ENCODE measurements around the gene SRRM3. TPM values are rescaled to one million over a fixed set of nuclear protein-coding genes. Genes with fewer than 3 reads are reported as not detected.

The SRRM3 gene
- total and polyA plus RNA-seq, 9 of the 15 experiments (the other 6 are each of a cell fraction or from before 2014, with no cell fraction given) = 0.04 to 0.91 (median 0.46) TPM; not detected in 2

DNA sequence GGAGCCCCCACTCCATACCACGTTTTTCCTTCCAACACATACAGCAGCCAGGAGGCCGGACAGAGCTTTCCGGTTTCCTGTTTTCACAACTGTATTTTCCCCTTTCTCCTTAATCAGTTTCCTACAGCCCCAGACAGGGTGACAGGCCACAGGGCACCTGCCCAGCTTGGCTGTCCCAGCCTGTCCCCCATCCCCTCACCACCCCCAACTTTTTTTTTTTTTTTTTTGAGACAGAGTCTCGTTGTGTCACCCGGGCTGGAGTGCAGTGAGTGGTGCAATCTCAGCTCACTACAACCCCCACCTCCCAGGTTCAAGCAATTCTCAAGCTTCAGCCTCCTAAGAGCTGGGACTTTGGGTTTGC, 90.5 kb downstream of the SRRM3 start (continued):
- TF ChIP-seq, protein P1, sequence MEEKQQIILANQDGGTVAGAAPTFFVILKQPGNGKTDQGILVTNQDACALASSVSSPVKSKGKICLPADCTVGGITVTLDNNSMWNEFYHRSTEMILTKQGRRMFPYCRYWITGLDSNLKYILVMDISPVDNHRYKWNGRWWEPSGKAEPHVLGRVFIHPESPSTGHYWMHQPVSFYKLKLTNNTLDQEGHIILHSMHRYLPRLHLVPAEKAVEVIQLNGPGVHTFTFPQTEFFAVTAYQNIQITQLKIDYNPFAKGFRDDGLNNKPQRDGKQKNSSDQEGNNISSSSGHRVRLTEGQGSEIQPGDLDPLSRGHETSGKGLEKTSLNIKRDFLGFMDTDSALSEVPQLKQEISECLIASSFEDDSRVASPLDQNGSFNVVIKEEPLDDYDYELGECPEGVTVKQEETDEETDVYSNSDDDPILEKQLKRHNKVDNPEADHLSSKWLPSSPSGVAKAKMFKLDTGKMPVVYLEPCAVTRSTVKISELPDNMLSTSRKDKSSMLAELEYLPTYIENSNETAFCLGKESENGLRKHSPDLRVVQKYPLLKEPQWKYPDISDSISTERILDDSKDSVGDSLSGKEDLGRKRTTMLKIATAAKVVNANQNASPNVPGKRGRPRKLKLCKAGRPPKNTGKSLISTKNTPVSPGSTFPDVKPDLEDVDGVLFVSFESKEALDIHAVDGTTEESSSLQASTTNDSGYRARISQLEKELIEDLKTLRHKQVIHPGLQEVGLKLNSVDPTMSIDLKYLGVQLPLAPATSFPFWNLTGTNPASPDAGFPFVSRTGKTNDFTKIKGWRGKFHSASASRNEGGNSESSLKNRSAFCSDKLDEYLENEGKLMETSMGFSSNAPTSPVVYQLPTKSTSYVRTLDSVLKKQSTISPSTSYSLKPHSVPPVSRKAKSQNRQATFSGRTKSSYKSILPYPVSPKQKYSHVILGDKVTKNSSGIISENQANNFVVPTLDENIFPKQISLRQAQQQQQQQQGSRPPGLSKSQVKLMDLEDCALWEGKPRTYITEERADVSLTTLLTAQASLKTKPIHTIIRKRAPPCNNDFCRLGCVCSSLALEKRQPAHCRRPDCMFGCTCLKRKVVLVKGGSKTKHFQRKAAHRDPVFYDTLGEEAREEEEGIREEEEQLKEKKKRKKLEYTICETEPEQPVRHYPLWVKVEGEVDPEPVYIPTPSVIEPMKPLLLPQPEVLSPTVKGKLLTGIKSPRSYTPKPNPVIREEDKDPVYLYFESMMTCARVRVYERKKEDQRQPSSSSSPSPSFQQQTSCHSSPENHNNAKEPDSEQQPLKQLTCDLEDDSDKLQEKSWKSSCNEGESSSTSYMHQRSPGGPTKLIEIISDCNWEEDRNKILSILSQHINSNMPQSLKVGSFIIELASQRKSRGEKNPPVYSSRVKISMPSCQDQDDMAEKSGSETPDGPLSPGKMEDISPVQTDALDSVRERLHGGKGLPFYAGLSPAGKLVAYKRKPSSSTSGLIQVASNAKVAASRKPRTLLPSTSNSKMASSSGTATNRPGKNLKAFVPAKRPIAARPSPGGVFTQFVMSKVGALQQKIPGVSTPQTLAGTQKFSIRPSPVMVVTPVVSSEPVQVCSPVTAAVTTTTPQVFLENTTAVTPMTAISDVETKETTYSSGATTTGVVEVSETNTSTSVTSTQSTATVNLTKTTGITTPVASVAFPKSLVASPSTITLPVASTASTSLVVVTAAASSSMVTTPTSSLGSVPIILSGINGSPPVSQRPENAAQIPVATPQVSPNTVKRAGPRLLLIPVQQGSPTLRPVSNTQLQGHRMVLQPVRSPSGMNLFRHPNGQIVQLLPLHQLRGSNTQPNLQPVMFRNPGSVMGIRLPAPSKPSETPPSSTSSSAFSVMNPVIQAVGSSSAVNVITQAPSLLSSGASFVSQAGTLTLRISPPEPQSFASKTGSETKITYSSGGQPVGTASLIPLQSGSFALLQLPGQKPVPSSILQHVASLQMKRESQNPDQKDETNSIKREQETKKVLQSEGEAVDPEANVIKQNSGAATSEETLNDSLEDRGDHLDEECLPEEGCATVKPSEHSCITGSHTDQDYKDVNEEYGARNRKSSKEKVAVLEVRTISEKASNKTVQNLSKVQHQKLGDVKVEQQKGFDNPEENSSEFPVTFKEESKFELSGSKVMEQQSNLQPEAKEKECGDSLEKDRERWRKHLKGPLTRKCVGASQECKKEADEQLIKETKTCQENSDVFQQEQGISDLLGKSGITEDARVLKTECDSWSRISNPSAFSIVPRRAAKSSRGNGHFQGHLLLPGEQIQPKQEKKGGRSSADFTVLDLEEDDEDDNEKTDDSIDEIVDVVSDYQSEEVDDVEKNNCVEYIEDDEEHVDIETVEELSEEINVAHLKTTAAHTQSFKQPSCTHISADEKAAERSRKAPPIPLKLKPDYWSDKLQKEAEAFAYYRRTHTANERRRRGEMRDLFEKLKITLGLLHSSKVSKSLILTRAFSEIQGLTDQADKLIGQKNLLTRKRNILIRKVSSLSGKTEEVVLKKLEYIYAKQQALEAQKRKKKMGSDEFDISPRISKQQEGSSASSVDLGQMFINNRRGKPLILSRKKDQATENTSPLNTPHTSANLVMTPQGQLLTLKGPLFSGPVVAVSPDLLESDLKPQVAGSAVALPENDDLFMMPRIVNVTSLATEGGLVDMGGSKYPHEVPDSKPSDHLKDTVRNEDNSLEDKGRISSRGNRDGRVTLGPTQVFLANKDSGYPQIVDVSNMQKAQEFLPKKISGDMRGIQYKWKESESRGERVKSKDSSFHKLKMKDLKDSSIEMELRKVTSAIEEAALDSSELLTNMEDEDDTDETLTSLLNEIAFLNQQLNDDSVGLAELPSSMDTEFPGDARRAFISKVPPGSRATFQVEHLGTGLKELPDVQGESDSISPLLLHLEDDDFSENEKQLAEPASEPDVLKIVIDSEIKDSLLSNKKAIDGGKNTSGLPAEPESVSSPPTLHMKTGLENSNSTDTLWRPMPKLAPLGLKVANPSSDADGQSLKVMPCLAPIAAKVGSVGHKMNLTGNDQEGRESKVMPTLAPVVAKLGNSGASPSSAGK (IDR thresholded peaks at IDR 0.05) = no peak
- TF ChIP-seq NFIX (CRISPR knock-in tag; IDR thresholded peaks at IDR 0.05; ENCODE audit: low read depth) = no peak
- peak; percentile 41; the same call in 1 of the 2 replicates for TF ChIP-seq GABPA (tag; conservative IDR thresholded peaks at IDR 0.05; ENCODE audit: low read depth)
- peak; percentile 41; the same call in 1 of the 2 replicates for TF ChIP-seq CEBPB (tag; IDR thresholded peaks at IDR 0.05)
- TF ChIP-seq, protein P2, sequence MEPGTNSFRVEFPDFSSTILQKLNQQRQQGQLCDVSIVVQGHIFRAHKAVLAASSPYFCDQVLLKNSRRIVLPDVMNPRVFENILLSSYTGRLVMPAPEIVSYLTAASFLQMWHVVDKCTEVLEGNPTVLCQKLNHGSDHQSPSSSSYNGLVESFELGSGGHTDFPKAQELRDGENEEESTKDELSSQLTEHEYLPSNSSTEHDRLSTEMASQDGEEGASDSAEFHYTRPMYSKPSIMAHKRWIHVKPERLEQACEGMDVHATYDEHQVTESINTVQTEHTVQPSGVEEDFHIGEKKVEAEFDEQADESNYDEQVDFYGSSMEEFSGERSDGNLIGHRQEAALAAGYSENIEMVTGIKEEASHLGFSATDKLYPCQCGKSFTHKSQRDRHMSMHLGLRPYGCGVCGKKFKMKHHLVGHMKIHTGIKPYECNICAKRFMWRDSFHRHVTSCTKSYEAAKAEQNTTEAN (CRISPR knock-in tag; IDR thresholded peaks at IDR 0.05) = no peak
- TF ChIP-seq ZNF79 (CRISPR knock-in tag; IDR thresholded peaks at IDR 0.05; ENCODE audit: low read depth) = no peak
- TF ChIP-seq CC2D1A (IDR thresholded peaks at IDR 0.05) = no peak
- TF ChIP-seq, protein P3, sequence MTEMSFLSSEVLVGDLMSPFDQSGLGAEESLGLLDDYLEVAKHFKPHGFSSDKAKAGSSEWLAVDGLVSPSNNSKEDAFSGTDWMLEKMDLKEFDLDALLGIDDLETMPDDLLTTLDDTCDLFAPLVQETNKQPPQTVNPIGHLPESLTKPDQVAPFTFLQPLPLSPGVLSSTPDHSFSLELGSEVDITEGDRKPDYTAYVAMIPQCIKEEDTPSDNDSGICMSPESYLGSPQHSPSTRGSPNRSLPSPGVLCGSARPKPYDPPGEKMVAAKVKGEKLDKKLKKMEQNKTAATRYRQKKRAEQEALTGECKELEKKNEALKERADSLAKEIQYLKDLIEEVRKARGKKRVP (CRISPR knock-in tag; IDR thresholded peaks at IDR 0.05) = no peak
- TF ChIP-seq PHF20 (IDR thresholded peaks at IDR 0.05; ENCODE audit: partially characterized antibody) = no peak
- 0 out of 2 replicates have a peak, but pooled peaks have one; percentile 8 for TF ChIP-seq TCF3 (CRISPR knock-in tag; IDR thresholded peaks at IDR 0.05)
- no peak for TF ChIP-seq MCM5 (IDR thresholded peaks at IDR 0.05; ENCODE audit: low read depth)
- TF ChIP-seq CBFA2T3 (IDR thresholded peaks at IDR 0.05) = peak; percentile 31; the same call in 1 of the 2 replicates

Measured in K562 (cell line).